ENCODE data around the gene ZNF410. TPM values are rescaled to one million over a fixed set of nuclear protein-coding genes. Genes with fewer than 3 reads are reported as not detected.
A peak's percentile ranks its signal among the peaks of the same experiment; 100 is the strongest.
"Not testable (repeated sequence)": the region's sequence is repeated elsewhere in the genome, so short reads cannot be mapped to it uniquely, and the experiment has no call there.

The ZNF410 gene, protein sequence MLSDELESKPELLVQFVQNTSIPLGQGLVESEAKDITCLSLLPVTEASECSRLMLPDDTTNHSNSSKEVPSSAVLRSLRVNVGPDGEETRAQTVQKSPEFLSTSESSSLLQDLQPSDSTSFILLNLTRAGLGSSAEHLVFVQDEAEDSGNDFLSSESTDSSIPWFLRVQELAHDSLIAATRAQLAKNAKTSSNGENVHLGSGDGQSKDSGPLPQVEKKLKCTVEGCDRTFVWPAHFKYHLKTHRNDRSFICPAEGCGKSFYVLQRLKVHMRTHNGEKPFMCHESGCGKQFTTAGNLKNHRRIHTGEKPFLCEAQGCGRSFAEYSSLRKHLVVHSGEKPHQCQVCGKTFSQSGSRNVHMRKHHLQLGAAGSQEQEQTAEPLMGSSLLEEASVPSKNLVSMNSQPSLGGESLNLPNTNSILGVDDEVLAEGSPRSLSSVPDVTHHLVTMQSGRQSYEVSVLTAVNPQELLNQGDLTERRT
- total RNA-seq: 10 to 100 TPM; 55.0 to 61.4 TPM

DNA sequence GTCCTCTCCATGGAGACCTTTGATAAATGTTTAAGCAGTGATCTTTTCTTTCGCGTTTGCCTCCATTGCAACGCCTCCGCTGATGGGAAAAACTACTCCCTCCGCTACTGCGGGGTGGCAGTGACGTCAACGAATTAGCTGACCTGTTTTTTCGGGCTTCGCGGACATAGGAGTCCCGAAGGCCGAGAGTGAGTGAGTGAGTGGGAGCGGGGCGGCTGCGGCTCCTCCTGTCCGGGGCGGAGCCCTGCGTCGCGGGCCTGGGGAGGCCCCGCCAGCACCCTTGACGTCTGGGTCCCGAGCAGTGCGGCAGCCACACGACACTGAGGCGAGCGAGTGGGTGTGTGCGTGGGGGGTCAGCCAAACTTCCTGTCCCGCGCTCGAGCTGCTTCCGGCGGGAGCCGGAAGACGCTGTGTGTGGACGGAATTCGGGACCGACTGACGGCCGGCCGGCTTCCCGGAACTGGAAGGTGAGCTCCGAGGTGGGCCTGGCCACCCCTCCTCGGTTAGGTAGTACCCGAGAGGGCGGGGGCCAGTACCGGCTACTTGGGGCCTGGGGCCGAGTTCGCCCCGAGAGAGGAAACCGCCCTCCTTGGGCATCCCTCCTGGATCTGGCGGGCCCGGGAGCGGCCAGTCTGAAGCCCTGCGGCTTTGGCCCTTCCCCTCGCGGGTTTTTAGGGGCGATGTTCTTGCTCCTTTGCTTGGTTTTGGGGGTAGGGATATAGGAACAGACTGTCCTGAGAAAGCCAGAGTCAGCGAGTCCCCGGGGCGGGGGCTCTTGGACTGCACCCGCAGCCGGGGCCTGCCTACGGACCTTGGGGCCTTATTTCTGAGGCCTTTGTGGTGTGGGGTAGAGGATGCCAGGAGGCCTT is at the start of gene ZNF410:
Gene ZNF410 (plus strand): TSS at position 411 of the 869 bp plus-strand sequence. CDS start 5,317 bp downstream, outside the sequence.
- ATAC-seq (ENCODE audit: insufficient number of reproducible peaks, low FRiP score, low read depth): peak; percentile 90
- TF ChIP-seq, protein P1, sequence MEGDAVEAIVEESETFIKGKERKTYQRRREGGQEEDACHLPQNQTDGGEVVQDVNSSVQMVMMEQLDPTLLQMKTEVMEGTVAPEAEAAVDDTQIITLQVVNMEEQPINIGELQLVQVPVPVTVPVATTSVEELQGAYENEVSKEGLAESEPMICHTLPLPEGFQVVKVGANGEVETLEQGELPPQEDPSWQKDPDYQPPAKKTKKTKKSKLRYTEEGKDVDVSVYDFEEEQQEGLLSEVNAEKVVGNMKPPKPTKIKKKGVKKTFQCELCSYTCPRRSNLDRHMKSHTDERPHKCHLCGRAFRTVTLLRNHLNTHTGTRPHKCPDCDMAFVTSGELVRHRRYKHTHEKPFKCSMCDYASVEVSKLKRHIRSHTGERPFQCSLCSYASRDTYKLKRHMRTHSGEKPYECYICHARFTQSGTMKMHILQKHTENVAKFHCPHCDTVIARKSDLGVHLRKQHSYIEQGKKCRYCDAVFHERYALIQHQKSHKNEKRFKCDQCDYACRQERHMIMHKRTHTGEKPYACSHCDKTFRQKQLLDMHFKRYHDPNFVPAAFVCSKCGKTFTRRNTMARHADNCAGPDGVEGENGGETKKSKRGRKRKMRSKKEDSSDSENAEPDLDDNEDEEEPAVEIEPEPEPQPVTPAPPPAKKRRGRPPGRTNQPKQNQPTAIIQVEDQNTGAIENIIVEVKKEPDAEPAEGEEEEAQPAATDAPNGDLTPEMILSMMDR (IDR thresholded peaks at IDR 0.05): no peak
- Histone ChIP-seq H3K4me1 (ENCODE audit: control insufficient read depth in 1 of 2, low read depth in 2 of 2) (peaks cover 17 to 31% of the 10 kb centered on the region in 2 donors), H3K9me3 (no peaks in the 10 kb centered on the region), H3K4me3 (peak within 1 kb of the TSS; percentile 79), H3K36me3 (no peaks in the 10 kb centered on the region), H3K27ac (peak within 1 kb of the TSS; percentile 85 to 97), H3K27me3 (replicated peaks; ENCODE audit: insufficient read depth) (no peaks in the 10 kb centered on the region)
- peak; percentile 83 for DNase-seq (ENCODE audit: low spot score)

GRCh38 chr14:73838293-73839034 is 48.2 kb upstream of the ZNF410 start:
- not testable (repeated sequence) for H3K4me3 ChIP-seq; H3K36me3 ChIP-seq; DNase-seq (ENCODE audit: low spot score); H3K9me3 ChIP-seq; H3K27ac ChIP-seq; ATAC-seq (ENCODE audit: insufficient number of reproducible peaks, low FRiP score, low read depth); H3K27me3 ChIP-seq (replicated peaks; ENCODE audit: insufficient read depth); H3K4me1 ChIP-seq (ENCODE audit: control insufficient read depth in 1 of 2, low read depth in 2 of 2)

DNA sequence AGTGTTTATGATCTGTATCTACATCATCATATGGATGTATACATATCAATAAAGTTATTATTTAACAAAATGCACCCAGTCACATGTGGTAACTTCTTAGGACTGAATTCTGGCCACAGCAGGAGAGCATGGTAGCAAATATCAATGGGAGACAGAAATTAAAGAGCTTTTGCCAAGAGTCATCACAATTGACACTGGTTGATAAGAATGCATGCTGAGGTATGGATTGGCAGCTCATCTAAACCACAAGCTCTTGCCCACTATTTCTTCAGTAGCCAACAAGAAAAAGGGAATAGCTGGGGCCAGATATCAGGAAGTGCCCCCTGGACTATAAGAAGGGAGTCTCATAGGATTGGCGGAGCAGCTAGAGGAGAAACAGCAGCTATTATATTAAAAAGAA is 44.5 kb upstream of the ZNF410 start:
- TF ChIP-seq, protein P1 (IDR thresholded peaks at IDR 0.05): no peak
- no peaks in the 10 kb centered on the region for H3K27me3 ChIP-seq (replicated peaks; ENCODE audit: insufficient read depth)
- DNase-seq (ENCODE audit: low spot score) (no peak), ATAC-seq (ENCODE audit: insufficient number of reproducible peaks, low FRiP score, low read depth) (no peak)
- no peaks in the 10 kb centered on the region for H3K36me3 ChIP-seq
- no peaks in the 10 kb centered on the region for H3K4me1 ChIP-seq (ENCODE audit: control insufficient read depth in 1 of 2, low read depth in 2 of 2)
- no peak overlapping the region for H3K27ac ChIP-seq
- no peaks in the 10 kb centered on the region for H3K9me3 ChIP-seq
- no peak overlapping the region for H3K4me3 ChIP-seq

GRCh38 chr14:73842851-73843250 is 43.8 kb upstream of the ZNF410 start:
- Histone ChIP-seq H3K27ac (no peak overlapping the region), H3K4me3 (no peak overlapping the region), H3K36me3 (no peaks in the 10 kb centered on the region), H3K9me3 (no peaks in the 10 kb centered on the region), H3K27me3 (replicated peaks; ENCODE audit: insufficient read depth) (no peaks in the 10 kb centered on the region), H3K4me1 (ENCODE audit: control insufficient read depth in 1 of 2, low read depth in 2 of 2) (no peaks in the 10 kb centered on the region)
- TF ChIP-seq, protein P1 (IDR thresholded peaks at IDR 0.05): no peak
- DNase-seq (ENCODE audit: low spot score) (no peak), ATAC-seq (ENCODE audit: insufficient number of reproducible peaks, low FRiP score, low read depth) (no peak)

GRCh38 chr14:73843296-73843695 is 43.4 kb upstream of the ZNF410 start:
- DNase-seq (ENCODE audit: low spot score) (no peak), ATAC-seq (ENCODE audit: insufficient number of reproducible peaks, low FRiP score, low read depth) (no peak)
- no peaks in the 10 kb centered on the region for H3K4me1 ChIP-seq (ENCODE audit: control insufficient read depth in 1 of 2, low read depth in 2 of 2)
- TF ChIP-seq, protein P1 (IDR thresholded peaks at IDR 0.05): no peak
- no peaks in the 10 kb centered on the region for H3K36me3 ChIP-seq
- no peak overlapping the region for H3K27ac ChIP-seq
- H3K4me3 ChIP-seq: no peak overlapping the region
- H3K27me3 ChIP-seq (replicated peaks; ENCODE audit: insufficient read depth): no peaks in the 10 kb centered on the region
- H3K9me3 ChIP-seq: no peaks in the 10 kb centered on the region
